GM12873 (cell line): ENCODE results near the gene SPATS2L.

Experiments used
- TF ChIP-seq, protein P1 (sequence below): IDR thresholded peaks from 2 replicates; pipeline ENCODE4 v1.5.1; 2012; ENCODE audit warnings: low read depth, mild to moderate bottlenecking, moderate library complexity, low read length, control low read depth; ENCODE audit not compliant: insufficient read depth; ENCODE audit errors: missing control alignments

Gene SPATS2L

DNA sequence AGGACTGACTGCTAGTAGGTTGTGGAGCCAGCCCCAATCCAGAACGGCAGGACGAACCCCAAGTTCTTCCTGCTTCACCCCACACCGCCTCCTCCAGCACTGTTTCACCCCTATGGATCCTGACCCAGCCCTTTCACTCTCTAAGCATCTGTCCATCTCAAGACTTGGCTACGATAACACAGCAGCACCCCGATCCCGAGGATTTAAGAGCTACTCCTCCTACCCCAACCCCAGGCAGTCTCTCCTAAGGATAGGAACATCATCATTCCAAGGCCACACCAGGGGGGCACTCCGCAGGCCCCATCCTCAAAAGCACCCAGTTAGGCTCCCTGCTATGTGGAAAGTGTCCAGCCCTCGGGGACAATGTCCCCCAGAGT, 202.7 kb downstream of the SPATS2L start:
- TF ChIP-seq, protein P1, sequence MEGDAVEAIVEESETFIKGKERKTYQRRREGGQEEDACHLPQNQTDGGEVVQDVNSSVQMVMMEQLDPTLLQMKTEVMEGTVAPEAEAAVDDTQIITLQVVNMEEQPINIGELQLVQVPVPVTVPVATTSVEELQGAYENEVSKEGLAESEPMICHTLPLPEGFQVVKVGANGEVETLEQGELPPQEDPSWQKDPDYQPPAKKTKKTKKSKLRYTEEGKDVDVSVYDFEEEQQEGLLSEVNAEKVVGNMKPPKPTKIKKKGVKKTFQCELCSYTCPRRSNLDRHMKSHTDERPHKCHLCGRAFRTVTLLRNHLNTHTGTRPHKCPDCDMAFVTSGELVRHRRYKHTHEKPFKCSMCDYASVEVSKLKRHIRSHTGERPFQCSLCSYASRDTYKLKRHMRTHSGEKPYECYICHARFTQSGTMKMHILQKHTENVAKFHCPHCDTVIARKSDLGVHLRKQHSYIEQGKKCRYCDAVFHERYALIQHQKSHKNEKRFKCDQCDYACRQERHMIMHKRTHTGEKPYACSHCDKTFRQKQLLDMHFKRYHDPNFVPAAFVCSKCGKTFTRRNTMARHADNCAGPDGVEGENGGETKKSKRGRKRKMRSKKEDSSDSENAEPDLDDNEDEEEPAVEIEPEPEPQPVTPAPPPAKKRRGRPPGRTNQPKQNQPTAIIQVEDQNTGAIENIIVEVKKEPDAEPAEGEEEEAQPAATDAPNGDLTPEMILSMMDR, result no peak

DNA sequence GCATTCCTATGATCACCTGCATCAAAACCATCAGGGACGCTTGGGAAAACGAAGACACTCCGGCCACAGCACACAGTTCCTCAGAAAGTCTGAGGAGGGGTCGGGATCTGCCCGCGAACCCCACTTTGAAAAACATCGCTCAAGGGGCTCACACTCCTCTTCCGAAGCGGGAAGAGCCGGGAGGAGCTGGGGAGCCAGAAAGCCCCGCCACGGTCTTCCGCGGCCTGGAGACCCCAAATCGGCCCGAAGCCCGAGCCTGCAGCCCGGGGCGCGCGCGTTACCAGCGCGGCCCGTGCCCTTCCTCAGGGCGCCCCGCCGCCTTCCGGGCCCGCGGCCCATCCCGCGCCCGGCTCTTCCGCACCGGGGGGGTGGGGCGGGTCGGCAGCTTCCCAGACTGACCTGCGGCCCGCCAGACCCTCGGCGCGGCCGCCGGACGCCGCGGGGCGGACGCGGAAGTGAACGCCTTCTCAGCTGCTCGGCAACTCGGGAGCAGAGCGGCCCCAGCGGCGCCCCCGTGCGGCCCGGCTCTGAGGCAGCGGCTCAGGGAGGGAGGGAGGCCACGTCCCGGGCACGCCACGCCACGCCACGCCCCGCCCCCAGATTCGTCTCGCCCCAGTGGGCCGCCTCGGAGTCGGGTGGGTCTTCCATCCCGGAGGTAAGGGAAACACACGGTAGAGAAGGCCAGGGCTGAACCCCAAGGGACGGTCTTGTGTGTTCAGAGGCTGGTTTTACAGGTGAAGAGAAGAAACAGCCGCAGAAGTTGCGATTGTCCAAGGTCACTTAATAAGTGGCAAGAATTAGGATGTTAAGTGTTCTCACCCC, 203.3 kb downstream of the SPATS2L start, which contains the start of gene KCTD18:
Gene KCTD18 (minus strand): TSS at position 457 of the 822 bp plus-strand sequence. CDS start 3,052 bp downstream, outside the sequence.
- TF ChIP-seq, protein P1, result peak; percentile 73

DNA sequence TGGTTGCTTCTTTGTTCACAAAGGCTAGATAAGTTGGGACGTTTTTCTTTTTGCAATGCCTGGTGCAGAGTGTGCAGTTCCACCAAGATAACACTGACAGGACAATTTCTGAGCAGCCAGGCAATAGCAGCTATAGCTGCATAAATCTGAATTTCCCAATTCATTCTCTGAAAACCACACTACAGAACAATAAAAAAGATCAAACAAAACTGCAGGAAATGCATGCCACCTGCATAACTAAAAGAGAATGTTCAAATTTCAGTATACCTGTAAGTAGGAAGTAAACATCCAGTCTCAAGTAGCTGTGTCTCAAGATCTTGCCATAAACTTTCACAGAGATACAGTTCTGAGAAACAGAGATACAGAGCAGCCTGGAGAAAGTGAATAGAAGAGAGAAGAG, 208.7 kb downstream of the SPATS2L start:
- TF ChIP-seq, protein P1, result no peak

DNA sequence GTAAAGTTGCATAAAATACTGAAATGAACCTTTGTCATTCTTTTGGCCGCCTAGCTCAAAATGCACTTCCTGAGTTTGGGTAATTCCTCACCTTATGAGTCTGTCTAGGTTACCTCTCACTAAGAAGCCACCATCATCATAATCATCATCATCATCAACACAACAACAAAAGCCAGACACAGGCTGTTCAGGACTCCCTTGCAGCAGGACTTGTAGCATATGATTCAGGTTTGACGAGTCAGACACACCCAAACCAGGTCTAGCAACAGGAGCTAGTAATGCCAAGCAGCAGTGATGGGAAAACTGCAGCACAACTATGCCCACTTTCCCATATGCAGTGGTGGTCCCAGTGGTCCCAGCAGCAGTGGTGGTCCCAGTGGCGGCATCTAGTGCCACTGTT, 216.7 kb downstream of the SPATS2L start:
- TF ChIP-seq, protein P1, result no peak

DNA sequence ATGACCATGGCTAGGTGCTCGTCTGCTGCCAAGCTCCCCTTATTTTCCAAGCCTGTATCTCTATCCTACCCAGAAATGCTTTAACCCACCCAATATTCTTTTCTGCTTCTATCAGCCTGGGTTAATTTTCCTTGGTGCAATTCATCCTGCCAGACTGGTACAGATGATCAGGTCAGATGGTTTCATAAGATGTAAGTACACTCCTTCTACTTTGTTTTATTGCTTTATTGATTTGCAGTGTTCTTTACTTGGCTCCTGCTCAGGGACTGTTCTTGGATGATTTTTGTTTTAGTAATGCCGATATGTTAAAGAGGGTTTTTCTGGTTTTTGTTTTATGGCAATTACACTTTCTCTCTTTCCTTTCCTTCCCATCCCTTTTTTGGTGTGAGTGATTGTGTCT, 217.1 kb downstream of the SPATS2L start:
- TF ChIP-seq, protein P1, result no peak

DNA sequence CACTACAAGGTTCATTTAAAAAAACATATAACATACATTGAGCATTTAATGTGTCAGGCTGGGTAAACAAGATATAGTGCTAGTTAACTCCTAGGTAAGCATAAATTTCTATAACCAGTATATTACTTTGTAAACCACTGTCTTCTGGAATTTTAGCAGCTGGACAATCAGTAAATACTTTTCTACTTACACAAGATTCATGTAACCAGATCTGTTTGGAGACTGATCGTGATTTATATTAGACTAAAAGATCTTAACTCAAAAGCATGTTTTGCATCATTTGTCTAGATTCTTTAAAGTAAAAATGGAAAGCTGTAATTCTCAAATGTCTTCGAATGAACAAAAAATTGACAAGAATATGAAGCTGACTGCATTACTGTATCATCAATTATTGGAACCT, 218.6 kb downstream of the SPATS2L start:
- TF ChIP-seq, protein P1, result no peak

DNA sequence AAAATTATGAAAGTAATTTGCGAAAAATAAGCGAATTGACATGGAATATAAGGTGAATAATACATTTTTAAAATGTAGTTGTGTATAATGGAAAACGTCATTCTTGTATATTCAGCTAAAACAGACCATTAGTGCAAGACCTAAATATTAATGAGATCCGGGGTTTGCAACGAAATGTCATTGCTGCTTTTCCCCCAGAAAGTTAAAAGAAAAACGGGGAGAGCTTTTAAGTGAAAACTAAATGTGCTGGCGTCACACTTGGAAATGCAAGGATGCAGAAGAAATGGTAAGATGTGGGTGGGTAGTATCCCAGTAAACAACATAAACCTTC, 219.0 kb downstream of the SPATS2L start:
- TF ChIP-seq, protein P1, result no peak
